Gastrocnemius medialis (tissue), 4 donors: ENCODE data around the gene HIVEP2.

ENCODE experiments used
- CTCF ChIP-seq, 5 experiments: fragments of 450-650 bp in 3 of 5; fragments of 200-600 bp in 2 of 5; sonication (generic) in 2 of 5; IDR thresholded peaks in 4 of 5; conservative IDR thresholded peaks in 1 of 5; 1 replicate in 4 of 5; 2 replicates in 1 of 5; pipeline ENCODE4 v1.5.1; 2016 to 2019; ENCODE audit warnings: antibody characterized with exemption in 5 of 5, mild to moderate bottlenecking in 3 of 5, moderate library complexity in 3 of 5
- POLR2A ChIP-seq, 2 donors: fragments of 450-650 bp; IDR thresholded peaks; one replicate each; pipeline ENCODE4 v1.6.1; 2017; ENCODE audit warnings: antibody characterized with exemption in 2 of 2, mild to moderate bottlenecking in 2 of 2, moderate library complexity in 2 of 2

DNA sequence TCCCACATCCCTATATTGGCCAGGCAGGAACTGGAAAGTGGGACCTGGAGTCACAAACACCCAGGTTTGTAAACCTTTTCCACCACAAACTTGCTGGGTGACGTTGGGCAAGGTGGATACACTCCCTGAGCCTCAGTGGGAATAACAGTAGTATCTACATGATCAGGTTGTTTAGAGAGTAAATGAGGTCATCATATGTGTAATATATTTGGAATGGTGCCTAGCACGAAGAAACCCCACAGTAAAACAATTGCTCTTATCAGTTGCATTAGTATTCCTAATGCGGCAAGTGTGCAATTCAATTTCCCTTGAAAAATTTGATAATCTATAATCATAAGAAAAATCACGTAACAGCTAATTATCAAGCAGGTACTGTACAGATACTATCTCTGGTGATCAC is 51.9 kb downstream of the HIVEP2 start:
- TF ChIP-seq CTCF (IDR thresholded peaks at IDR 0.05 in 4 of 5, conservative IDR thresholded peaks at IDR 0.05 in 1 of 5) = no peak
- no peak for TF ChIP-seq POLR2A (IDR thresholded peaks at IDR 0.05)
